Cardiac fibroblast (primary cell): Measurements from ENCODE around the gene TECTA.

Source experiments
- DNase-seq, 2 donors: peaks; one replicate each; pipeline versions ENCODE4 v3.0.0 to v3.0.0-alpha.2; 2010; ENCODE audit warnings: low read depth in 2 of 2
- H3K4me3 ChIP-seq, 2 donors: replicated peaks in 1 of 2; 1 replicate in 1 of 2; 2 replicates in 1 of 2; pipeline ENCODE4 v1.5.1; 2011; ENCODE audit warnings: low read depth in 2 of 2, low read length in 2 of 2, mild to moderate bottlenecking in 2 of 2, moderate library complexity in 1 of 2
- CTCF ChIP-seq: IDR thresholded peaks from one replicate; pipeline ENCODE4 v1.5.1; 2011; ENCODE audit warnings: low read depth, mild to moderate bottlenecking, low read length, inconsistent platforms

TECTA gene

GRCh38 chr11:121214861-121215260, 113.8 kb downstream of the TECTA start:
- no peak for TF ChIP-seq CTCF
- DNase-seq, result no peak

GRCh38 chr11:121221496-121222200, 120.6 kb downstream of the TECTA start:
- TF ChIP-seq CTCF, result no peak
- no peak for DNase-seq
- H3K4me3 ChIP-seq, result no peak overlapping the region

More at GRCh38 chr11:121214861-121215260, 113.8 kb downstream of the TECTA start:
- H3K4me3 ChIP-seq, result no peak overlapping the region

GRCh38 chr11:121223161-121223560, 122.1 kb downstream of the TECTA start:
- no peak for DNase-seq
- H3K4me3 ChIP-seq, result no peak overlapping the region
- no peak for TF ChIP-seq CTCF

GRCh38 chr11:121225382-121225781, 124.3 kb downstream of the TECTA start:
- DNase-seq, result no peak
- no peak for TF ChIP-seq CTCF
- no peak overlapping the region for H3K4me3 ChIP-seq

- H3K4me3 ChIP-seq, result no peak overlapping the region
- no peak for DNase-seq
- TF ChIP-seq CTCF, result no peak
Measured at GRCh38 chr11:121226415-121227263, 125.6 kb downstream of the TECTA start.

GRCh38 chr11:121228851-121229250, 127.8 kb downstream of the TECTA start:
- DNase-seq, result no peak
- no peak for TF ChIP-seq CTCF
- no peak overlapping the region for H3K4me3 ChIP-seq
